ENCODE results near the gene SPRY1. TPM values are rescaled to one million over a fixed set of nuclear protein-coding genes. Genes with fewer than 3 reads are reported as not detected.

Gene SPRY1
- total RNA-seq, 1 experiment from 2014 or later, result not detected

DNA sequence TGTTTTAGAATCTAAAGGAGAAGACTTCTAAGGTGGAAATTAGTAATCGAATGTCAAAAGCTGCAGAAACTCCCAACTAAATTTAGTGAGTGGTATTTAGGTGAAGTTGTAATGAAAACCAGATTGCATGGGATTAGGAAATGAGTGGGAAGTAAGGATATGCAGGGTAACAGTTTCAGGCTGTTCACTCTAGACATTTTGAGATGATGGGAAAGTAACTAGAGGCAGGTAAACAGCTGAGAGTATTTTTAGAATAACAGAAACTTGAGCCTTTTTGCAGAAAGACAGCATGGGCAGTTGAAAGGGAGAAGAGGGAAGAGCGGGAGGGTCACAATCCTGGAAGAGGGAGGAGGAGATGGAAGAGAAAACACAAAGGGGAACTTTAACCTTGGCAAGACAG, 12.7 kb downstream of the SPRY1 start:
- H3K9me3 ChIP-seq (ENCODE audit: low read length), result no peaks in the 10 kb centered on the region
- no peaks in the 10 kb centered on the region for H3K27me3 ChIP-seq (ENCODE audit: low read length)
- no peak for DNase-seq
- no peak overlapping the region for H3K4me3 ChIP-seq (ENCODE audit: low read length)
- H3K36me3 ChIP-seq (ENCODE audit: insufficient read depth, low read length), result no peaks in the 10 kb centered on the region
- no peak overlapping the region for H3K9ac ChIP-seq (ENCODE audit: low read length)
- no peak overlapping the region for H2AFZ ChIP-seq (ENCODE audit: low read length)
- no peaks in the 10 kb centered on the region for H3K4me1 ChIP-seq (ENCODE audit: low read length)
- no peak overlapping the region for H3K4me2 ChIP-seq (ENCODE audit: low read depth, low read length, poor library complexity, severe bottlenecking)
- no peaks in the 10 kb centered on the region for H3K79me2 ChIP-seq (ENCODE audit: low read length)
- no peaks in the 10 kb centered on the region for H3K9me2 ChIP-seq (replicated peaks; ENCODE audit: insufficient read depth, low read length)
- no peak overlapping the region for H3K27ac ChIP-seq (ENCODE audit: low read length)
- H4K20me1 ChIP-seq (ENCODE audit: insufficient read depth, low read depth, low read length), result no peaks in the 10 kb centered on the region

DNA sequence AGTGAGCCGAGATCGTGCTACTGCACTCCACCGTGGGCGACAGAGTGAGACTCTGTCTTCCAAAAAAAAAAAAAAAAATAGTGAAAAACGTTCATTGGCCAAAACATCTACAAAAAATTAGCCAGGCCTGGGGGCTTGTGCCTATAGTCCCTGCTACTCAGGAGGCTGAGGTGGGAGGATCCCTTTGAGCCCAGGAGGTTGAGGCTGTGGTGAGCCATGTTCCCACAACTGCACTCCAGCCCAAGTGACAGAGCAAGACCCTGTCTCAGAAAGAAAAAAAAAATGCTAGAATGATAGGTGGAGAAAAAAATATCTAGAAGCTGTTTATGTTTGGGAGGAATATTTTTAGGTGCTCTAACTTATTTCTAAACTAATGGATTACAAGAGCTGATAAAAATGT, 14.9 kb downstream of the SPRY1 start:
- Histone ChIP-seq H3K9ac (ENCODE audit: low read length) (no peak overlapping the region), H3K4me2 (ENCODE audit: low read depth, low read length, poor library complexity, severe bottlenecking) (no peak overlapping the region), H3K4me1 (ENCODE audit: low read length) (no peaks in the 10 kb centered on the region), H3K4me3 (ENCODE audit: low read length) (no peak overlapping the region), H3K27ac (ENCODE audit: low read length) (no peak overlapping the region), H3K27me3 (ENCODE audit: low read length) (no peaks in the 10 kb centered on the region), H3K79me2 (ENCODE audit: low read length) (no peaks in the 10 kb centered on the region), H4K20me1 (ENCODE audit: insufficient read depth, low read depth, low read length) (no peaks in the 10 kb centered on the region), H2AFZ (ENCODE audit: low read length) (no peak overlapping the region), H3K9me3 (ENCODE audit: low read length) (no peaks in the 10 kb centered on the region), H3K36me3 (ENCODE audit: insufficient read depth, low read length) (no peaks in the 10 kb centered on the region), H3K9me2 (replicated peaks; ENCODE audit: insufficient read depth, low read length) (no peaks in the 10 kb centered on the region)
- DNase-seq, result peak; percentile 0

DNA sequence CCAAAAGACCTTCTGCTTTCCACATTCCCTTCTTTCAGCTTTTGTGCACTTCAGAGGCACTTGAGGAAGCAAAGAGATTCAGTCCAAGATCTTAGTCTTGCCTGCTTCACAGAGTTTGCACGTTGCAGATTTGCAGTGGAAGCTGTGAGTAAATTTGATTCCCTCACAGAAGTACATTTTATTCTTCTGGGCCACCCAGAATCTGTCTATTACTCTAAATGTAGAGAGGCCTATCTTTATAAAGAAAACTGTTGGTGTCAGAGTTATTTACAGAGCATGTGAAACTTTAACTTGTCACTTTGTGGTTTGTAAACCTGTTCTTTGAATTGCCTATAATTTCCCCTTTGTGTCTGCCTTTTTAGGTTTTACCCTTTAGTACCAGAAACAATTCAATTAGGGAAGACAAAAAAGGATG, 15.5 kb downstream of the SPRY1 start:
- Histone ChIP-seq H3K9me2 (replicated peaks; ENCODE audit: insufficient read depth, low read length) (no peaks in the 10 kb centered on the region), H3K36me3 (ENCODE audit: insufficient read depth, low read length) (no peaks in the 10 kb centered on the region), H3K4me1 (ENCODE audit: low read length) (no peaks in the 10 kb centered on the region), H3K4me2 (ENCODE audit: low read depth, low read length, poor library complexity, severe bottlenecking) (no peak overlapping the region), H2AFZ (ENCODE audit: low read length) (no peak overlapping the region), H3K4me3 (ENCODE audit: low read length) (no peak overlapping the region), H3K27me3 (ENCODE audit: low read length) (no peaks in the 10 kb centered on the region), H3K79me2 (ENCODE audit: low read length) (no peaks in the 10 kb centered on the region), H4K20me1 (ENCODE audit: insufficient read depth, low read depth, low read length) (no peaks in the 10 kb centered on the region), H3K27ac (ENCODE audit: low read length) (no peak overlapping the region), H3K9me3 (ENCODE audit: low read length) (no peaks in the 10 kb centered on the region), H3K9ac (ENCODE audit: low read length) (no peak overlapping the region)
- no peak for DNase-seq

DNA sequence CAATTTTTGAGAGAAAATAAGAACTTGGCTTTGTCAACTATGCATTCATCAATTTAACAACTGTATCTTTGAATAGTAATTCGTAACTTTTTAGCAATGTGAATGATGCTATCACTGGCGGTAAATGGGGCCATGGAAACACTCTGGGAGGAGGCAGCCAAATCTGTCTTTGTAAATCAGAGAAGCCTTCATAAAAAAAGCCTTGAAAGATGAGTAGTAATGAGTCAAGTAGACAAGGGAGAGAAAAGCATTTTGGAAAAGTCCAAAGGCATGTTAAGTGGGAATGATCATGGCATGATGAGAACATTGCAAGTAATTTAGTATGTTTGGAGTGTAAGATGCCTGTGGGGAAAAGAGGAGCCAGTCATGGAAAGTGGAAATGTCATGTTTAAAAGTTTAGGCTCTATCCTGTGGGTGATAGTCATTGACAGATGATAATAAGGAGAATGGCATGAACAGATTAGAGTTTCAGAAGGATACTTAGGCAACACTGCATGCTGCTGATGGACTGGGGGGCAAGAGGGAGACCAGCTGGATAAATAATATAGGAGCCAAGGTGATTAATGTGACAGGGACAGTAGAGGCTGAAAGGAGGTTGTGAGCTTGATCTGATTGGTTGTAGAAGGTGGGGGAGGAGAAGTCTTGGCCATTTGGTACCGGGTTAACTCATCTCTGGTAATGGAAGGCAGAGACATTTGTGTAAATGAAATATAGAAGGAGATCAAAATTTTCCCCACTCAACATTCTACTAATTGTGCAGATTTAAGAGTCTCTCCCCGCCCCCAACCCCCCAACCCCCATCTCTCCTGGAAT, 16.3 kb downstream of the SPRY1 start:
- no peaks in the 10 kb centered on the region for H4K20me1 ChIP-seq (ENCODE audit: insufficient read depth, low read depth, low read length)
- DNase-seq, result no peak
- no peaks in the 10 kb centered on the region for H3K9me3 ChIP-seq (ENCODE audit: low read length)
- H3K36me3 ChIP-seq (ENCODE audit: insufficient read depth, low read length), result no peaks in the 10 kb centered on the region
- H3K4me3 ChIP-seq (ENCODE audit: low read length), result no peak overlapping the region
- no peaks in the 10 kb centered on the region for H3K9me2 ChIP-seq (replicated peaks; ENCODE audit: insufficient read depth, low read length)
- H3K9ac ChIP-seq (ENCODE audit: low read length), result no peak overlapping the region
- H3K79me2 ChIP-seq (ENCODE audit: low read length), result no peaks in the 10 kb centered on the region
- no peak overlapping the region for H3K27ac ChIP-seq (ENCODE audit: low read length)
- H3K27me3 ChIP-seq (ENCODE audit: low read length), result no peaks in the 10 kb centered on the region
- H3K4me2 ChIP-seq (ENCODE audit: low read depth, low read length, poor library complexity, severe bottlenecking), result no peak overlapping the region
- H2AFZ ChIP-seq (ENCODE audit: low read length), result no peak overlapping the region
- H3K4me1 ChIP-seq (ENCODE audit: low read length), result no peaks in the 10 kb centered on the region

DNA sequence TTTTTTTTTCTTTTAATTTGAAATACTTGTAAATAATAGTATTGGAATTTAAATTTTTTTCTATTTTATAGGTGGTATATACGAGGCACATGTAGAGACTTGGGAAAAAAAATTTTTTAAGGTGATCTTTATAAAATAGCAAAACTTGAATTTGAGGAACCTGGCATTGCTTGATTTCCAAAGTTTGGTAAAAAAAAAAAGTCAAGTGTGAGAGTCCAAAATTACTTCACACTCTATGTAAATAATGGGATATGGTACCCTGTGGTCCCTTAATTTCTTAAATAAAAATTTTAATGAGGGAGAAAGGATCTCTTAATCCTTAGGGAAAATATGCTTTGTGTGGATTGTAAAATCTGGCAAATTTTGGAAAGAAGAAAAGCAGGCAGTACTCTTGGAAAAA, 19.0 kb downstream of the SPRY1 start:
- no peak for DNase-seq
- Histone ChIP-seq H3K9ac (ENCODE audit: low read length) (no peak overlapping the region), H4K20me1 (ENCODE audit: insufficient read depth, low read depth, low read length) (no peaks in the 10 kb centered on the region), H3K36me3 (ENCODE audit: insufficient read depth, low read length) (no peaks in the 10 kb centered on the region), H3K9me2 (replicated peaks; ENCODE audit: insufficient read depth, low read length) (no peaks in the 10 kb centered on the region), H3K27me3 (ENCODE audit: low read length) (no peaks in the 10 kb centered on the region), H3K4me2 (ENCODE audit: low read depth, low read length, poor library complexity, severe bottlenecking) (no peak overlapping the region), H3K4me3 (ENCODE audit: low read length) (no peak overlapping the region), H3K27ac (ENCODE audit: low read length) (no peak overlapping the region), H3K79me2 (ENCODE audit: low read length) (no peaks in the 10 kb centered on the region), H2AFZ (ENCODE audit: low read length) (no peak overlapping the region), H3K4me1 (ENCODE audit: low read length) (no peaks in the 10 kb centered on the region), H3K9me3 (ENCODE audit: low read length) (no peaks in the 10 kb centered on the region)

DNA sequence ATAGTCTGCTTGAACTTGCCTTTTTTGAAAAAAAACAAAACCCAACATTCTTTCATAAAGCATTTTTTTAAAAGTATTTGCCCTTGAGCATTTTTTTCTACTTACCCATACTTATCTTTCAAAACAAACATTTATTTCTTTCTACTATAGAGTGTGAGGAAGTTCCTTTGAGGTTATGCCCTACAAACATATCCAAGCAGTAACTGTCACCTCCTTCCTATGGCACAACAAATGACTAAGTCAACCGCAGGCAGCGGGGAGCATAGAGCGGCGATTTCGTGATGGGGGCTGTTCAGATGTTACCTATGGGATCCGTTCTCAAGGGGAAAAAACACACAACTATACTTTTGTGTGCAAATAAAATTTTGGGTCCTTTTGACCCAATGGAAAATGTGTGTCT, 19.4 kb downstream of the SPRY1 start:
- H3K9me2 ChIP-seq (replicated peaks; ENCODE audit: insufficient read depth, low read length), result no peaks in the 10 kb centered on the region
- no peaks in the 10 kb centered on the region for H3K4me1 ChIP-seq (ENCODE audit: low read length)
- H3K9ac ChIP-seq (ENCODE audit: low read length), result no peak overlapping the region
- no peaks in the 10 kb centered on the region for H3K27me3 ChIP-seq (ENCODE audit: low read length)
- no peak overlapping the region for H2AFZ ChIP-seq (ENCODE audit: low read length)
- no peaks in the 10 kb centered on the region for H3K36me3 ChIP-seq (ENCODE audit: insufficient read depth, low read length)
- no peak overlapping the region for H3K4me2 ChIP-seq (ENCODE audit: low read depth, low read length, poor library complexity, severe bottlenecking)
- no peak for DNase-seq
- no peaks in the 10 kb centered on the region for H3K9me3 ChIP-seq (ENCODE audit: low read length)
- no peaks in the 10 kb centered on the region for H4K20me1 ChIP-seq (ENCODE audit: insufficient read depth, low read depth, low read length)
- no peak overlapping the region for H3K27ac ChIP-seq (ENCODE audit: low read length)
- H3K4me3 ChIP-seq (ENCODE audit: low read length), result no peak overlapping the region
- no peaks in the 10 kb centered on the region for H3K79me2 ChIP-seq (ENCODE audit: low read length)

DNA sequence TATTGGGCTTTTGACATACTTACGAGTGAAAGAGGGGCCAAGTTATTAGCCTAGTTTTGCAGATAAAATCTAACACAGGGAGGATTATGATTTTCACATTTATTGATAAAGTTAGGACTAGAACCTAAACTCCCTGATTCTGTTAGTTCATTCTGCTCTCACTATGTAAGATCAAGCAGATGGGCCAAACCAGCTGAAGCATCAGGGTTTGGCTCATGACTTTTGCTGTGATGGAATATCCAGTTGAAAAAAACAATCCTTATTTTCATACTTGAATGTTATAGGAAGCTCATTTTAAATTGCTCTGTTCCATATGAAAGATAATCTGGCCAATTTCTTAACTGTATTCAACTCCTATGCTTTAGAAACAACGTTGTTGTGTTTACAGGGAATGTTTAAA, 21.2 kb downstream of the SPRY1 start:
- Histone ChIP-seq H2AFZ (ENCODE audit: low read length) (no peak overlapping the region), H3K79me2 (ENCODE audit: low read length) (no peaks in the 10 kb centered on the region), H3K4me1 (ENCODE audit: low read length) (no peaks in the 10 kb centered on the region), H3K27ac (ENCODE audit: low read length) (no peak overlapping the region), H3K9ac (ENCODE audit: low read length) (no peak overlapping the region), H3K4me3 (ENCODE audit: low read length) (no peak overlapping the region), H3K9me3 (ENCODE audit: low read length) (no peaks in the 10 kb centered on the region), H4K20me1 (ENCODE audit: insufficient read depth, low read depth, low read length) (no peaks in the 10 kb centered on the region), H3K27me3 (ENCODE audit: low read length) (no peaks in the 10 kb centered on the region), H3K4me2 (ENCODE audit: low read depth, low read length, poor library complexity, severe bottlenecking) (no peak overlapping the region), H3K36me3 (ENCODE audit: insufficient read depth, low read length) (no peaks in the 10 kb centered on the region), H3K9me2 (replicated peaks; ENCODE audit: insufficient read depth, low read length) (no peaks in the 10 kb centered on the region)
- DNase-seq, result no peak

DNA sequence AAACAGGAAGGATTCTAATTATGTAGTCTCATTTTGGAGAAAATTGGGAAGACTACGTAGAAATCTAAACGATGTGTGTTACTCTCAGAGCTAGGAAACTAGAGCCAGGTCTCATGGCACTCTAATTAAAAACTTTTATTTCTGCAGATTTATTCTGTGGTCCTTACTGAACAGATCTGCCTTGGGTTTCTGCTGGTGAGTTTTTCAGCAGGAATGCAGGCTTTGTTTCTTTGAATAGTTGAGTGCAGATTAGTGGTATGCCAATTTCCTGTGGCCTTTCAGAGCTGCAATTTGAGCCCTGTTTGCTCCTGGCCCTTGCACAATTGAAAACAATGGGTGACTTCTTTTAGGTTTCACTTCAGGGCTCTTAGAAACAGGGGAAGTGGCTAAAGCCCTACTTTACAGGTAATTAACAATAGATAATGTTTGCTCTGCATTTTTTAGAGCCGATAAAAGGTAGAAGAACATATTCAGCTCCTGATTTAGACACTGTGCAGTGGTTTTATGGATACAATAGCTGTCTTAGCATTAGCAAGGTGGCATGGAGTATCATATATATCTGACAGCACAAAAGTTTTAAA, 21.8 kb downstream of the SPRY1 start:
- DNase-seq, result no peak
- no peak overlapping the region for H3K4me2 ChIP-seq (ENCODE audit: low read depth, low read length, poor library complexity, severe bottlenecking)
- H3K9me2 ChIP-seq (replicated peaks; ENCODE audit: insufficient read depth, low read length), result no peaks in the 10 kb centered on the region
- H3K9me3 ChIP-seq (ENCODE audit: low read length), result no peaks in the 10 kb centered on the region
- H3K4me3 ChIP-seq (ENCODE audit: low read length), result no peak overlapping the region
- H3K9ac ChIP-seq (ENCODE audit: low read length), result no peak overlapping the region
- no peaks in the 10 kb centered on the region for H4K20me1 ChIP-seq (ENCODE audit: insufficient read depth, low read depth, low read length)
- H3K27ac ChIP-seq (ENCODE audit: low read length), result no peak overlapping the region
- H3K4me1 ChIP-seq (ENCODE audit: low read length), result no peaks in the 10 kb centered on the region
- no peaks in the 10 kb centered on the region for H3K79me2 ChIP-seq (ENCODE audit: low read length)
- H3K27me3 ChIP-seq (ENCODE audit: low read length), result no peaks in the 10 kb centered on the region
- no peak overlapping the region for H2AFZ ChIP-seq (ENCODE audit: low read length)
- H3K36me3 ChIP-seq (ENCODE audit: insufficient read depth, low read length), result no peaks in the 10 kb centered on the region

Measured in Karpas-422 (cell line).